VCaP (cell line): ENCODE results near the gene RPS27L.

Experiments
- H3K27ac ChIP-seq: fragments of 450-650 bp; 2 replicates; pipeline ENCODE4 v1.5.1; 2017
- TF ChIP-seq, protein P1 (sequence below): fragments of 450-650 bp; conservative IDR thresholded peaks from 2 replicates; pipeline ENCODE4 v1.5.1; 2017; ENCODE audit warnings: mild to moderate bottlenecking, moderate library complexity

Gene RPS27L

GRCh38 chr15:63197626-63198025 is 40.3 kb upstream of the RPS27L start:
- TF ChIP-seq, protein P1, sequence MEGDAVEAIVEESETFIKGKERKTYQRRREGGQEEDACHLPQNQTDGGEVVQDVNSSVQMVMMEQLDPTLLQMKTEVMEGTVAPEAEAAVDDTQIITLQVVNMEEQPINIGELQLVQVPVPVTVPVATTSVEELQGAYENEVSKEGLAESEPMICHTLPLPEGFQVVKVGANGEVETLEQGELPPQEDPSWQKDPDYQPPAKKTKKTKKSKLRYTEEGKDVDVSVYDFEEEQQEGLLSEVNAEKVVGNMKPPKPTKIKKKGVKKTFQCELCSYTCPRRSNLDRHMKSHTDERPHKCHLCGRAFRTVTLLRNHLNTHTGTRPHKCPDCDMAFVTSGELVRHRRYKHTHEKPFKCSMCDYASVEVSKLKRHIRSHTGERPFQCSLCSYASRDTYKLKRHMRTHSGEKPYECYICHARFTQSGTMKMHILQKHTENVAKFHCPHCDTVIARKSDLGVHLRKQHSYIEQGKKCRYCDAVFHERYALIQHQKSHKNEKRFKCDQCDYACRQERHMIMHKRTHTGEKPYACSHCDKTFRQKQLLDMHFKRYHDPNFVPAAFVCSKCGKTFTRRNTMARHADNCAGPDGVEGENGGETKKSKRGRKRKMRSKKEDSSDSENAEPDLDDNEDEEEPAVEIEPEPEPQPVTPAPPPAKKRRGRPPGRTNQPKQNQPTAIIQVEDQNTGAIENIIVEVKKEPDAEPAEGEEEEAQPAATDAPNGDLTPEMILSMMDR, result no peak
- H3K27ac ChIP-seq, result peak overlapping the region; percentile 89

DNA sequence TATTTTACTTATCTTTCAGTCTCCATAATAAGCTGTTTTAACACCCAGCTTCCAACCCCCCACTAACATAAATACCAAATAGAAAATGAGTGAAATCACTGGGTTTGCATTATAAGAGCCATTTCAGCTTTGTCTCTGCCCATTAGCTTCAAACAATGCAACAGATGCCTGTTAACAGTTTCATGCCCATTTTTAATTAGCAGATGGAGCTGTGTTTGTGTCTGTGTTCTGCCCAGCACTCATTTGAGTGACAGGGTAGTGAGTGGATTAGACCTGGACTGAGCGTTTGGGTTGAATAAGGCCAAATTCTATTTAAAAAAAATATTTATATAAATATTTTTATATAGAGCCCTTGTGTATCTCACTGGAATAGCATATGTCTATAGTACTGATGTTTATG is 39.6 kb upstream of the RPS27L start:
- TF ChIP-seq, protein P1, result no peak
- H3K27ac ChIP-seq, result peak overlapping the region; percentile 89

DNA sequence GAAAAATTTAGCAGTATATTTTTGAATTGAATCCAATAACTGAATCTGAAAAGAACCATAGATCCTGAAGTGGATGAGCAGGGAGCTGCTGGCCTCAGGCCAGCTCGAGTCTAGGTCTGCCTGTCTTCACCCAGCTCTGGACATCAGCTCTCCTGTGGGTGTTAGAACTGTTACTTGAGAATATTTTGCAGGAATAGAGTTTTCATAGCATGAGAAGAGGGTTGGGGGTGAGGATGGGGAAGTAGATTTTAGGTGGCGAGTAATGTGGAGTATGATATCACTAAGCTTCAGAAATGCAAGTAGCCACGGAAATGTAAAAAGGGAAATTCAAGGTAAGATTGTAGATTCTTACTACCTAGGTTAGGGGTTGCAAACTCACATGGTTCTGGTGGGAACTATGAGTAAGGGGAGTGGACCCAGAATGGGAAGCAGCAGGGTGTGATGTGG is 38.3 kb upstream of the RPS27L start:
- TF ChIP-seq, protein P1, result no peak
- H3K27ac ChIP-seq, result peak overlapping the region; percentile 89

- TF ChIP-seq, protein P1, result no peak
- peak overlapping the region; percentile 89 for H3K27ac ChIP-seq
These were observed 37.7 kb upstream of the RPS27L start for GRCh38 chr15:63194880-63195568.

DNA sequence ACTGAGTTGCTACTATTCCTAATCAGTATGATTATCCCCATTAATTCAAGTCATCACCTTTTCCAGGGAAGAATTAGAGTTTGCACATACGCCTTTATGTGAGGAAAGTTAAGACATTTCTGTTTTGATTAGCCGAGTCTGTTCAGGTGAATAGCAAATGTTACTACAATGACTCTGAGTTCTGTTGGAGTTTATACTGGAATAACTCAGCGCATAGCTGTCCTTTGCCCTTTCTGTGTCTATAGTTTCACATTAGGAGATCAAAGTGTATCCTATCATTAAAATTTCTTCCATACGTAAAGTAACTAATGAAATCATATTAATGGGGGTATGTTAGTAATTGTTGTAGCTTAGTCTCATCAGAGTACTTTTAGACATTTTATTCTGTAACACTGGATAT is 37.0 kb upstream of the RPS27L start:
- TF ChIP-seq, protein P1, result no peak
- peak overlapping the region; percentile 89 for H3K27ac ChIP-seq

- TF ChIP-seq, protein P1, result no peak
- H3K27ac ChIP-seq, result peak overlapping the region; percentile 89
These were observed 35.4 kb upstream of the RPS27L start for GRCh38 chr15:63192619-63193206.

DNA sequence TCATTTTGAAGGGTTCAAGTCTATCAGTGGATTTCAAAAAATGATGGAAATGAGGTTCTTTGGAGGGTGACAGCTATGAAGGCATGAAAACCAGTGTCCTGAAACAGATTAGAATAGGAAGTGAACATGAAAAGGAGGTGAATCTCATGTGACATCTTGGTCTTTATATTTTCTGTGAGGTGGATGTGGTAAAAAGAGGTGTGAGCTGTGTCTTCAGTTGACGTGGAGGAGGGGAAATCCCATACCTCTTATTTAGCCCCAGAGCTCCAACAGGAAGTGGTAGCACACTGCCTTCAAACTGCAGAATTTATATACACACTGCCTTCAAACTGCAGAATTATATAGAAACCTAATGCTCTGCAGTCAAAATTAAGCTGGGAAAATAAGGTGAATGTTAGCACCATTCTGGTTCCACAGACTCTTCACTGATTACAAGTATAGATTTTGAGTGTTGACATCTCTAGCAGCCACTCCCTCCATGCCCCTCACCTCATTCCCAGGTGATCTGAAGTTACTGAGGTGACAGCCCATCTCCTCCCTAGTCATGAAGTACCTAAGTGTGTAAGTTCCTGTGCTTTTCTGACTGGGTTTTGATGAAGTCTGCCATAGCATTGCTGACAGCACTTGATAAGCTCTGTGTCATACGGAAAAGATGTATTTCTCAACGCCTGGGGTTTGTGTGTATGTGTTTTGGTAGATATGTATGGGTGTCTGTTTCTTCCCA is 34.8 kb upstream of the RPS27L start:
- TF ChIP-seq, protein P1, result no peak

More for the DNA sequence above, 34.8 kb upstream of the RPS27L start:
- H3K27ac ChIP-seq, result peak overlapping the region; percentile 89
